ENCODE results near the gene FOSL1. TPM values are rescaled to one million over a fixed set of nuclear protein-coding genes. Genes with fewer than 3 reads are reported as not detected.

Gene FOSL1
- total RNA-seq, 1 donor from 2014 or later = not detected

DNA sequence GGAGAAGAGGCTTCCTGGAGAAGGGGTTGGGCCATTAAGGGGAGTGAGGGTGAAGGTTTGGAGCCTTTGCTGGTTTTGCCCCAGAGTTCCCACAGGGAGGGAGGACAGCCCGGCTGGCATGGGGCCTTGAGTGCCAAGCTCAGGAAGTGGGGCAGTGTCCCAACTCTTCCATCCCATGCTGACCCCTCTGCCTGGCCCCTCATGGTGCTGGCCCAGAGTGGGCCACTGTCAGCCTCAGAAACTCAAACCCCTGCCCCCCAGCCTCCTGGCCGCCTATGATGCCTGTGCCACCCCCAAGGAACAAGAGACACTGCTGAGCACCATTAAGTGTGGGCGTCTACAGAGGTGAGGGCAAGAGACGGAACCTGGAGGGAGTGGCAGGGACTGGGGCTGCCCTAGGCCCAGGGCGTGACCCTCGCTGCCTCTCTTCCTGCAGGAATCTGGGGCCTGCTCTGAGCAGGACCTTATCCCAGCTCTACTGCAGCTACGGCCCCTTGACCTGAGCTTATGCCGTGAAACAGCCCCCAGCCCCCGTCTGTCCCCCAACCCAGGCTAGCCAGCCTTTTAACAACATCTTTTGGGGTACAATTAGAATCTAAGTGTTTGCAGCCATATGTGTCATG is 34.5 kb downstream of the FOSL1 start:
- H3K9me3 ChIP-seq (ENCODE audit: low read depth) = no peaks in the 10 kb centered on the region
- no peak overlapping the region for H3K4me2 ChIP-seq
- H3K36me3 ChIP-seq = no peaks in the 10 kb centered on the region
- no peaks in the 10 kb centered on the region for H3K27me3 ChIP-seq
- peaks cover 22% of the 10 kb centered on the region for H3K27me3 Mint-ChIP-seq (ENCODE audit: insufficient read depth, low read depth)
- peaks cover 29% of the 10 kb centered on the region for H3K4me1 Mint-ChIP-seq
- TF ChIP-seq EZH2phosphoT487 (IDR thresholded peaks at IDR 0.05) (no peak), EZH2 (IDR thresholded peaks at IDR 0.05) (no peak)
- TF ChIP-seq, protein P1, sequence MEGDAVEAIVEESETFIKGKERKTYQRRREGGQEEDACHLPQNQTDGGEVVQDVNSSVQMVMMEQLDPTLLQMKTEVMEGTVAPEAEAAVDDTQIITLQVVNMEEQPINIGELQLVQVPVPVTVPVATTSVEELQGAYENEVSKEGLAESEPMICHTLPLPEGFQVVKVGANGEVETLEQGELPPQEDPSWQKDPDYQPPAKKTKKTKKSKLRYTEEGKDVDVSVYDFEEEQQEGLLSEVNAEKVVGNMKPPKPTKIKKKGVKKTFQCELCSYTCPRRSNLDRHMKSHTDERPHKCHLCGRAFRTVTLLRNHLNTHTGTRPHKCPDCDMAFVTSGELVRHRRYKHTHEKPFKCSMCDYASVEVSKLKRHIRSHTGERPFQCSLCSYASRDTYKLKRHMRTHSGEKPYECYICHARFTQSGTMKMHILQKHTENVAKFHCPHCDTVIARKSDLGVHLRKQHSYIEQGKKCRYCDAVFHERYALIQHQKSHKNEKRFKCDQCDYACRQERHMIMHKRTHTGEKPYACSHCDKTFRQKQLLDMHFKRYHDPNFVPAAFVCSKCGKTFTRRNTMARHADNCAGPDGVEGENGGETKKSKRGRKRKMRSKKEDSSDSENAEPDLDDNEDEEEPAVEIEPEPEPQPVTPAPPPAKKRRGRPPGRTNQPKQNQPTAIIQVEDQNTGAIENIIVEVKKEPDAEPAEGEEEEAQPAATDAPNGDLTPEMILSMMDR (IDR thresholded peaks at IDR 0.05) = no peak
- H3K4me1 ChIP-seq = peaks cover 6% of the 10 kb centered on the region
- no peak overlapping the region for H3K9ac ChIP-seq
- H3F3A ChIP-seq (ENCODE audit: low read depth) = peaks cover 24% of the 10 kb centered on the region
- peaks cover 16% of the 10 kb centered on the region for H3K79me2 ChIP-seq (ENCODE audit: low read depth)
- DNase-seq (ENCODE audit: low spot score) = no peak
- H3K27ac ChIP-seq = no peak overlapping the region
- H3K27ac Mint-ChIP-seq = no peak overlapping the region
- no peaks in the 10 kb centered on the region for H3K9me3 Mint-ChIP-seq
- no peak overlapping the region for H2AFZ ChIP-seq (replicated peaks)
- H3K36me3 Mint-ChIP-seq = peaks cover 9% of the 10 kb centered on the region
- H3K4me3 ChIP-seq = no peak overlapping the region
- H4K20me1 ChIP-seq (ENCODE audit: low read depth) = peaks cover 19% of the 10 kb centered on the region
- H3K4me3 Mint-ChIP-seq = no peak overlapping the region

DNA sequence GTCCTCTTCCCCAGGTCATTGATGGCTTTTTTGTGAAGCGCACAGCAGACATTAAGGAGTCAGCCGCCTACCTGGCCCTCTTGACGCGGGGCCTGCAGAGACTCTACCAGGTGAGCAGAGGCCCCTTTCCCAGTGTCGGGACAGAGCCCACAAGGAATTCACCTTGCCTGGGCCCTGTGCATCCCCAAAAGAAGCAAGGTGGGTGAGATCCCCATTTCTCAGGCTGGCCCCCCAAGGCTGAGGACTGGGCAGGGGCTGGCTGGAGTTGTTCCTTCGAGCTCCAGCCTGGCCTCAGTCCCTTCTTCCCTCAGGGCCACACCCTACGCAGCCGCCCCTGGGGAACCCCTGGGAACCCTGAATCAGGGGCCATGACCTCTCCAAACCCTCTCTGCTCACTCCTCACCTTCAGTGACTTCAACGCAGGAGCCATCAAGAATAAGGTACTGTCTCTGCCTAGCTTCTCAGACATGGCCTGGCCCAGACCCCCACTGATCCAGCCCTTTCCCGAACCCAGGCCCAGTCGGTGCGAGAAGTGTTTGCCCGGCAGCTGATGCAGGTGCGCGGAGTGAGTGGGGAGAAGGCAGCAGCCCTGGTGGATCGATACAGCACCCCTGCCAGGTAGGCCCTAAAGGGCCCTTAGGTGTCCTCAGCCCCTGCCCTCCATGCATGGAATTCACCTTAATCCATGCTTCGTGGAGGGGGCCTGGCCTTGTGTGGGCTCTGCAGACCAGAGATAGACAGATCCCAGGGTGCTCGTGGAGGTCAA is 35.3 kb downstream of the FOSL1 start:
- Histone ChIP-seq H2AFZ (replicated peaks) (no peak overlapping the region), H3K27ac (no peak overlapping the region), H3K9ac (no peak overlapping the region), H3K36me3 (no peaks in the 10 kb centered on the region), H3K4me3 (no peak overlapping the region), H3K27me3 (no peaks in the 10 kb centered on the region), H3K4me1 (peaks cover 6% of the 10 kb centered on the region), H3K79me2 (ENCODE audit: low read depth) (peaks cover 16% of the 10 kb centered on the region), H3K4me2 (no peak overlapping the region), H4K20me1 (ENCODE audit: low read depth) (peaks cover 19% of the 10 kb centered on the region), H3F3A (ENCODE audit: low read depth) (peaks cover 32% of the 10 kb centered on the region), H3K9me3 (ENCODE audit: low read depth) (no peaks in the 10 kb centered on the region)
- Mint-ChIP-seq H3K9me3 (no peaks in the 10 kb centered on the region), H3K36me3 (peaks cover 10% of the 10 kb centered on the region), H3K4me3 (peak overlapping the region; percentile 30), H3K27ac (no peak overlapping the region), H3K27me3 (ENCODE audit: insufficient read depth, low read depth) (peaks cover 21% of the 10 kb centered on the region), H3K4me1 (peaks cover 29% of the 10 kb centered on the region)
- DNase-seq (ENCODE audit: low spot score) = peak; percentile 0
- TF ChIP-seq EZH2 (IDR thresholded peaks at IDR 0.05) (no peak), EZH2phosphoT487 (IDR thresholded peaks at IDR 0.05) (no peak)
- TF ChIP-seq, protein P1 (IDR thresholded peaks at IDR 0.05) = no peak

DNA sequence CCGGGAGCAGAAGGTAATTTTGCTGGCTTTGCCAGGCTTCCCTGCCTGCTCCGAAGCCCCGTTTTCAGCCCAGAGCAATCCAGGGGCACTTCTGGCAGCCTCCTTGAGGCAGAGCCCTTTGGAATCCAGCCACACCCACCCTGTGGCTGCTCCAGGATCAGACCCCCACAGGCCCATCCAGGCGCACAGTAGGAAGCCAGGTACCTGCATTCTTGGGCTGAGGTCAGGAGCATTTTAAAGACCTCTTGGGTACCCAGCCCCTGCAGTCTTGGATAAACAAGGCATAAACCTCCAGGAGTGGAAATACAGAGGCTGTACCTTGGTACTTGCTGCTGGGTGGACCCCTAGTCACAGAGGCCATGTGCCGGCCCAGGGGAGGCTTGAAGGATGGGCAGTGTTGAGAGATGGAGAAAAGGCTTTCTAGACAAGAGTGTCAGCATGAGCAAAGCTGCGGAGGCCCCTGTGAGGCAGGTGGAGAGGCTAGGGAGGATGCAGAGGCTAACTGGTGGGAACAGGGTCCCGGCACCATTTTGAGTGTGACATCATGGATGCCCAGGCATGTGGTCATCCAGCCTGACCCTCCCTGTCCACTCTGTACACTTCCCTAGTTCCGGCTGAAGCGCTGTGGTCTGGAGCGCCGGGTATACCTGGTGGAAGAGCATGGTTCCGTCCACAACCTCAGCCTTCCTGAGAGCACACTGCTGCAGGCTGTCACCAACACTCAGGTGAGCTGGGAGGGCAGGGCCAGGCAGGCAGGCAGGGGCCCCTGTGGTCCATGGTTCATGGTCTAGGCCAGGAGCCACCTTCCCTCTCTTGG is 36.1 kb downstream of the FOSL1 start:
- H3K9me3 ChIP-seq (ENCODE audit: low read depth) = no peaks in the 10 kb centered on the region
- no peak overlapping the region for H3K4me2 ChIP-seq
- no peaks in the 10 kb centered on the region for H3K27me3 ChIP-seq
- Mint-ChIP-seq H3K4me1 (peaks cover 32% of the 10 kb centered on the region), H3K27ac (no peak overlapping the region), H3K9me3 (no peaks in the 10 kb centered on the region), H3K4me3 (no peak overlapping the region), H3K27me3 (ENCODE audit: insufficient read depth, low read depth) (peaks cover 21% of the 10 kb centered on the region), H3K36me3 (peaks cover 10% of the 10 kb centered on the region)
- peaks cover 16% of the 10 kb centered on the region for H3K79me2 ChIP-seq (ENCODE audit: low read depth)
- TF ChIP-seq EZH2phosphoT487 (IDR thresholded peaks at IDR 0.05) (no peak), EZH2 (IDR thresholded peaks at IDR 0.05) (no peak)
- TF ChIP-seq, protein P1 (IDR thresholded peaks at IDR 0.05) = no peak
- H3K4me1 ChIP-seq = peaks cover 6% of the 10 kb centered on the region
- H3K4me3 ChIP-seq = no peak overlapping the region
- DNase-seq (ENCODE audit: low spot score) = peak; percentile 0
- H4K20me1 ChIP-seq (ENCODE audit: low read depth) = peaks cover 19% of the 10 kb centered on the region
- no peak overlapping the region for H2AFZ ChIP-seq (replicated peaks)
- no peaks in the 10 kb centered on the region for H3K36me3 ChIP-seq
- H3K9ac ChIP-seq = no peak overlapping the region
- no peak overlapping the region for H3K27ac ChIP-seq
- H3F3A ChIP-seq (ENCODE audit: low read depth) = peaks cover 37% of the 10 kb centered on the region

All from neural progenitor cell (in vitro differentiated cells).